K562 (cell line): ENCODE results near the gene SMG9. TPM values are rescaled to one million over a fixed set of nuclear protein-coding genes. Genes with fewer than 3 reads are reported as not detected.

ENCODE experiments used
- CTBP1 ChIP-seq: fragments of 450-650 bp; IDR thresholded peaks from 2 replicates; pipeline ENCODE4 v1.6.1; 2016; ENCODE audit warnings: borderline replicate concordance
- ESRRA ChIP-seq: fragments of 450-650 bp; IDR thresholded peaks from 2 replicates; pipeline ENCODE4 v1.6.1; 2014; ENCODE audit warnings: low read depth, mild to moderate bottlenecking, moderate library complexity, borderline replicate concordance
- MNT ChIP-seq, 2 experiments: fragments of 450-650 bp; conservative IDR thresholded peaks; 2 replicates each; pipeline ENCODE4 v1.6.1; 2017; ENCODE audit warnings: mild to moderate bottlenecking in 2 of 2, moderate library complexity in 2 of 2
- NFRKB ChIP-seq: fragments of 450-650 bp; IDR thresholded peaks from 2 replicates; pipeline ENCODE4 v1.6.1; 2016; ENCODE audit warnings: low read depth
- PYGO2 ChIP-seq: fragments of 450-650 bp; IDR thresholded peaks from 2 replicates; pipeline ENCODE4 v1.6.1; 2016; ENCODE audit warnings: mild to moderate bottlenecking, missing genetic modification characterization, moderate library complexity, missing compliant biosample characterization
- RB1 ChIP-seq: fragments of 450-650 bp; IDR thresholded peaks from 2 replicates; pipeline ENCODE4 v1.6.1; 2017; ENCODE audit warnings: low read depth, mild to moderate bottlenecking
- TBP ChIP-seq: optimal IDR thresholded peaks from 2 replicates; pipeline ENCODE3; 2011; ENCODE audit warnings: low read depth, low read length, improper control_type of control experiment
- ZNF239 ChIP-seq: fragments of 250-450 bp; sonication (Bioruptor Pico); IDR thresholded peaks from 2 replicates; pipeline ENCODE4 v1.4.0; 2020; ENCODE audit warnings: mild to moderate bottlenecking
- ZNF263 ChIP-seq: sonication (generic); formaldehyde crosslinking; IDR thresholded peaks from 2 replicates; pipeline ENCODE4 v1.8.0; 2022; ENCODE audit warnings: mild to moderate bottlenecking, missing genetic modification reagents, borderline replicate concordance
- polyA plus RNA-seq, 8 experiments: library from polyadenylated mRNA; depleted of rRNA in 4 of 8; stranded (reverse) in 5 of 8; unstranded in 3 of 8; fragments of >200 nt; fragmentation: Nextera tagmentation in 2 of 8; fragmentation: Illumina TruSeq in 1 of 8; extraction: Ambion mirVana in 2 of 8; extraction: Trizol in 1 of 8; gene quantifications; 2 replicates each; pipeline versions ENCODE4 v1.2.1 to v1.2.3, GENCODE V29; 2011 to 2014; ENCODE audit warnings: inconsistent platforms in 1 of 8, missing spikeins in 1 of 8
- total RNA-seq, 7 experiments: library from RNA; depleted of rRNA in 6 of 7; stranded (reverse); fragments of >200 nt in 6 of 7; fragmentation: Illumina TruSeq in 2 of 7; extraction: Trizol in 2 of 7; gene quantifications; 2 replicates each; pipeline versions ENCODE4 v1.2.1 to v1.2.3, GENCODE V29; 2011 to 2021; ENCODE audit warnings: low replicate concordance in 1 of 7
- TF ChIP-seq, protein P1 (sequence below): sonication (generic); formaldehyde crosslinking; IDR thresholded peaks from 2 replicates; pipeline ENCODE4 v1.8.0; 2022; ENCODE audit warnings: mild to moderate bottlenecking, missing genetic modification reagents
- TF ChIP-seq, protein P2 (sequence below): sonication (generic); IDR thresholded peaks from 2 replicates; pipeline ENCODE4 v1.6.1; 2016
- TF ChIP-seq, protein P3 (sequence below): fragments of 450-650 bp; formaldehyde crosslinking; IDR thresholded peaks from 2 replicates; pipeline ENCODE4 v1.4.0; 2020; ENCODE audit warnings: mild to moderate bottlenecking, moderate library complexity
- TF ChIP-seq, protein P4 (sequence below): IDR thresholded peaks from 2 replicates; pipeline ENCODE4 v1.6.1; 2011; ENCODE audit warnings: borderline replicate concordance, low read depth, mild to moderate bottlenecking, moderate library complexity, low read length; ENCODE audit not compliant: insufficient read depth, poor library complexity, severe bottlenecking
- TF ChIP-seq, protein P5 (sequence below): sonication (generic); formaldehyde crosslinking; IDR thresholded peaks from 2 replicates; pipeline ENCODE4 v1.8.0; 2022; ENCODE audit warnings: mild to moderate bottlenecking, missing genetic modification reagents, borderline replicate concordance

Gene SMG9
- total and polyA plus RNA-seq, 9 of the 15 experiments (the other 6 are each of a cell fraction or from before 2014, with no cell fraction given) = 1.7 to 79.7 (median 40.2) TPM

DNA sequence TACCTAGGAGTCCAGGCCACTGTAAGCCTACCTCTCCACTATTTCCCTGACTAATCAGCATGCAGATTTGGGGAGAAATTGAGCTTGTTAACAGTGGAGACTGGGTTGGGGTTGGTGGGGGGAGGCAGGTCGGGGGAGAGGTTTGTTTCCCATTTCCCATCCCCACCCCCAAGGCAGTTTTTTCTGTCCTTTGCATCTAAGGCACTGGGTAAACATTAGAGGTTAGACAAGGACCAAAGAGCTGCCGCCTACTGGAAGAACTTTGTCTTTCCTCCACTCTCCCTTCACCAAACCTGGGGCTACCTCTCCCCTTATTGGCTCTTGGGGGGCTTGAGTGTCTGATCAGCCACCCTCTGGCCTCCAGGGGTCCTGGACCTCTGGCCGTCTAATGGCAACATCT lies 25.1 kb upstream of the SMG9 start (continued):
- TF ChIP-seq, protein P1, sequence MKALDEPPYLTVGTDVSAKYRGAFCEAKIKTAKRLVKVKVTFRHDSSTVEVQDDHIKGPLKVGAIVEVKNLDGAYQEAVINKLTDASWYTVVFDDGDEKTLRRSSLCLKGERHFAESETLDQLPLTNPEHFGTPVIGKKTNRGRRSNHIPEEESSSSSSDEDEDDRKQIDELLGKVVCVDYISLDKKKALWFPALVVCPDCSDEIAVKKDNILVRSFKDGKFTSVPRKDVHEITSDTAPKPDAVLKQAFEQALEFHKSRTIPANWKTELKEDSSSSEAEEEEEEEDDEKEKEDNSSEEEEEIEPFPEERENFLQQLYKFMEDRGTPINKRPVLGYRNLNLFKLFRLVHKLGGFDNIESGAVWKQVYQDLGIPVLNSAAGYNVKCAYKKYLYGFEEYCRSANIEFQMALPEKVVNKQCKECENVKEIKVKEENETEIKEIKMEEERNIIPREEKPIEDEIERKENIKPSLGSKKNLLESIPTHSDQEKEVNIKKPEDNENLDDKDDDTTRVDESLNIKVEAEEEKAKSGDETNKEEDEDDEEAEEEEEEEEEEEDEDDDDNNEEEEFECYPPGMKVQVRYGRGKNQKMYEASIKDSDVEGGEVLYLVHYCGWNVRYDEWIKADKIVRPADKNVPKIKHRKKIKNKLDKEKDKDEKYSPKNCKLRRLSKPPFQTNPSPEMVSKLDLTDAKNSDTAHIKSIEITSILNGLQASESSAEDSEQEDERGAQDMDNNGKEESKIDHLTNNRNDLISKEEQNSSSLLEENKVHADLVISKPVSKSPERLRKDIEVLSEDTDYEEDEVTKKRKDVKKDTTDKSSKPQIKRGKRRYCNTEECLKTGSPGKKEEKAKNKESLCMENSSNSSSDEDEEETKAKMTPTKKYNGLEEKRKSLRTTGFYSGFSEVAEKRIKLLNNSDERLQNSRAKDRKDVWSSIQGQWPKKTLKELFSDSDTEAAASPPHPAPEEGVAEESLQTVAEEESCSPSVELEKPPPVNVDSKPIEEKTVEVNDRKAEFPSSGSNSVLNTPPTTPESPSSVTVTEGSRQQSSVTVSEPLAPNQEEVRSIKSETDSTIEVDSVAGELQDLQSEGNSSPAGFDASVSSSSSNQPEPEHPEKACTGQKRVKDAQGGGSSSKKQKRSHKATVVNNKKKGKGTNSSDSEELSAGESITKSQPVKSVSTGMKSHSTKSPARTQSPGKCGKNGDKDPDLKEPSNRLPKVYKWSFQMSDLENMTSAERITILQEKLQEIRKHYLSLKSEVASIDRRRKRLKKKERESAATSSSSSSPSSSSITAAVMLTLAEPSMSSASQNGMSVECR (CRISPR knock-in tag) = no peak
- no peak for TF ChIP-seq ZNF239 (CRISPR knock-in tag)
- TF ChIP-seq TBP = peak; percentile 23
- TF ChIP-seq, protein P2, sequence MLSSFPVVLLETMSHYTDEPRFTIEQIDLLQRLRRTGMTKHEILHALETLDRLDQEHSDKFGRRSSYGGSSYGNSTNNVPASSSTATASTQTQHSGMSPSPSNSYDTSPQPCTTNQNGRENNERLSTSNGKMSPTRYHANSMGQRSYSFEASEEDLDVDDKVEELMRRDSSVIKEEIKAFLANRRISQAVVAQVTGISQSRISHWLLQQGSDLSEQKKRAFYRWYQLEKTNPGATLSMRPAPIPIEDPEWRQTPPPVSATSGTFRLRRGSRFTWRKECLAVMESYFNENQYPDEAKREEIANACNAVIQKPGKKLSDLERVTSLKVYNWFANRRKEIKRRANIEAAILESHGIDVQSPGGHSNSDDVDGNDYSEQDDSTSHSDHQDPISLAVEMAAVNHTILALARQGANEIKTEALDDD = peak; percentile 56
- 0 out of 4 replicates have a peak, but pooled peaks of 1 of the 2 experiments have one; percentile 12 for TF ChIP-seq MNT (conservative IDR thresholded peaks at IDR 0.05)
- TF ChIP-seq PYGO2 (tag) = no peak
- peak; percentile 44; the same call in 1 of the 2 replicates for TF ChIP-seq CTBP1
- TF ChIP-seq, protein P3, sequence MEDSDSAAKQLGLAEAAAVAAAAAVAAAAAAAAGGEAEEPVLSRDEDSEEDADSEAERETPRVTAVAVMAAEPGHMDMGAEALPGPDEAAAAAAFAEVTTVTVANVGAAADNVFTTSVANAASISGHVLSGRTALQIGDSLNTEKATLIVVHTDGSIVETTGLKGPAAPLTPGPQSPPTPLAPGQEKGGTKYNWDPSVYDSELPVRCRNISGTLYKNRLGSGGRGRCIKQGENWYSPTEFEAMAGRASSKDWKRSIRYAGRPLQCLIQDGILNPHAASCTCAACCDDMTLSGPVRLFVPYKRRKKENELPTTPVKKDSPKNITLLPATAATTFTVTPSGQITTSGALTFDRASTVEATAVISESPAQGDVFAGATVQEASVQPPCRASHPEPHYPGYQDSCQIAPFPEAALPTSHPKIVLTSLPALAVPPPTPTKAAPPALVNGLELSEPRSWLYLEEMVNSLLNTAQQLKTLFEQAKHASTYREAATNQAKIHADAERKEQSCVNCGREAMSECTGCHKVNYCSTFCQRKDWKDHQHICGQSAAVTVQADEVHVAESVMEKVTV = peak; percentile 13; the same call in 1 of the 2 replicates
- TF ChIP-seq ZNF263 (CRISPR knock-in tag) = 0 out of 2 replicates have a peak, but pooled peaks have one; percentile 85
- peak; percentile 70; the same call in 1 of the 2 replicates for TF ChIP-seq NFRKB
- TF ChIP-seq, protein P4, sequence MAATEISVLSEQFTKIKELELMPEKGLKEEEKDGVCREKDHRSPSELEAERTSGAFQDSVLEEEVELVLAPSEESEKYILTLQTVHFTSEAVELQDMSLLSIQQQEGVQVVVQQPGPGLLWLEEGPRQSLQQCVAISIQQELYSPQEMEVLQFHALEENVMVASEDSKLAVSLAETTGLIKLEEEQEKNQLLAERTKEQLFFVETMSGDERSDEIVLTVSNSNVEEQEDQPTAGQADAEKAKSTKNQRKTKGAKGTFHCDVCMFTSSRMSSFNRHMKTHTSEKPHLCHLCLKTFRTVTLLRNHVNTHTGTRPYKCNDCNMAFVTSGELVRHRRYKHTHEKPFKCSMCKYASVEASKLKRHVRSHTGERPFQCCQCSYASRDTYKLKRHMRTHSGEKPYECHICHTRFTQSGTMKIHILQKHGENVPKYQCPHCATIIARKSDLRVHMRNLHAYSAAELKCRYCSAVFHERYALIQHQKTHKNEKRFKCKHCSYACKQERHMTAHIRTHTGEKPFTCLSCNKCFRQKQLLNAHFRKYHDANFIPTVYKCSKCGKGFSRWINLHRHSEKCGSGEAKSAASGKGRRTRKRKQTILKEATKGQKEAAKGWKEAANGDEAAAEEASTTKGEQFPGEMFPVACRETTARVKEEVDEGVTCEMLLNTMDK = peak; percentile 48
- TF ChIP-seq RB1 = peak; percentile 38; the same call in 1 of the 2 replicates
- TF ChIP-seq ESRRA = peak; percentile 58; the same call in 1 of the 2 replicates
- TF ChIP-seq, protein P5, sequence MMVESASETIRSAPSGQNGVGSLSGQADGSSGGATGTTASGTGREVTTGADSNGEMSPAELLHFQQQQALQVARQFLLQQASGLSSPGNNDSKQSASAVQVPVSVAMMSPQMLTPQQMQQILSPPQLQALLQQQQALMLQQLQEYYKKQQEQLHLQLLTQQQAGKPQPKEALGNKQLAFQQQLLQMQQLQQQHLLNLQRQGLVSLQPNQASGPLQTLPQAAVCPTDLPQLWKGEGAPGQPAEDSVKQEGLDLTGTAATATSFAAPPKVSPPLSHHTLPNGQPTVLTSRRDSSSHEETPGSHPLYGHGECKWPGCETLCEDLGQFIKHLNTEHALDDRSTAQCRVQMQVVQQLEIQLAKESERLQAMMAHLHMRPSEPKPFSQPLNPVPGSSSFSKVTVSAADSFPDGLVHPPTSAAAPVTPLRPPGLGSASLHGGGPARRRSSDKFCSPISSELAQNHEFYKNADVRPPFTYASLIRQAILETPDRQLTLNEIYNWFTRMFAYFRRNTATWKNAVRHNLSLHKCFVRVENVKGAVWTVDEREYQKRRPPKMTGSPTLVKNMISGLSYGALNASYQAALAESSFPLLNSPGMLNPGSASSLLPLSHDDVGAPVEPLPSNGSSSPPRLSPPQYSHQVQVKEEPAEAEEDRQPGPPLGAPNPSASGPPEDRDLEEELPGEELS (CRISPR knock-in tag) = no peak
